HepG2 (cell line): ENCODE results near the gene CAPN9. TPM values are rescaled to one million over a fixed set of nuclear protein-coding genes. Genes with fewer than 3 reads are reported as not detected.

ENCODE experiments used
- KLF16 ChIP-seq, 2 experiments: sonication (generic) in 1 of 2; formaldehyde crosslinking in 1 of 2; IDR thresholded peaks; 2 replicates each; pipeline versions ENCODE4 v1.6.1 to v1.8.0; 2016 to 2023; ENCODE audit warnings: missing genetic modification reagents in 2 of 2, missing compliant biosample characterization in 1 of 2
- MTA3 ChIP-seq: sonication (generic); formaldehyde crosslinking; IDR thresholded peaks from 2 replicates; pipeline ENCODE4 v1.4.0; 2020; ENCODE audit warnings: missing genetic modification reagents
- RCOR2 ChIP-seq: IDR thresholded peaks from 2 replicates; pipeline ENCODE4 v1.6.1; 2016; ENCODE audit warnings: missing biosample characterization, missing genetic modification reagents
- SKI ChIP-seq: fragments of 450-650 bp; IDR thresholded peaks from one replicate; pipeline ENCODE4 v1.6.1; 2018; ENCODE audit warnings: mild to moderate bottlenecking; ENCODE audit not compliant: partially characterized antibody
- STAG1 ChIP-seq: sonication (generic); formaldehyde crosslinking; IDR thresholded peaks from 2 replicates; pipeline ENCODE4 v1.4.0; 2020; ENCODE audit warnings: missing genetic modification reagents
- ZKSCAN5 ChIP-seq: sonication (generic); formaldehyde crosslinking; IDR thresholded peaks from 2 replicates; pipeline ENCODE4 v1.5.1; 2020; ENCODE audit warnings: mild to moderate bottlenecking, missing genetic modification reagents
- ZNF232 ChIP-seq: sonication (generic); formaldehyde crosslinking; IDR thresholded peaks from 2 replicates; pipeline ENCODE4 v1.4.0; 2020; ENCODE audit warnings: missing genetic modification reagents, borderline replicate concordance
- ZNF292 ChIP-seq: sonication (generic); formaldehyde crosslinking; IDR thresholded peaks from 2 replicates; pipeline ENCODE4 v1.8.1; 2022; ENCODE audit warnings: mild to moderate bottlenecking, low read depth, missing genetic modification reagents, borderline replicate concordance
- ZNF772 ChIP-seq: sonication (generic); formaldehyde crosslinking; IDR thresholded peaks from 2 replicates; pipeline ENCODE4 v1.5.0; 2020; ENCODE audit warnings: mild to moderate bottlenecking, missing genetic modification reagents
- polyA plus RNA-seq, 8 experiments: library from polyadenylated mRNA; depleted of rRNA in 3 of 8; stranded (reverse) in 7 of 8; unstranded in 1 of 8; fragments of >200 nt; fragmentation: Illumina TruSeq in 4 of 8; extraction: Trizol in 4 of 8; gene quantifications; 2 replicates each; pipeline versions ENCODE4 v1.2.1 to v1.2.3, GENCODE V29; 2011 to 2016; ENCODE audit warnings: low read depth in 4 of 8, missing spikeins in 1 of 8, mixed read lengths in 1 of 8; ENCODE audit not compliant: insufficient read depth in 1 of 8
- total RNA-seq, 5 experiments: library from RNA; depleted of rRNA; stranded (reverse); fragments of >200 nt; fragmentation: Illumina TruSeq; extraction: Trizol; gene quantifications; 2 replicates each; pipeline ENCODE4 v1.2.3, GENCODE V29; 2016; ENCODE audit warnings: low read depth in 1 of 5
- TF ChIP-seq, protein P1 (sequence below): sonication (generic); formaldehyde crosslinking; IDR thresholded peaks from 2 replicates; pipeline ENCODE4; 2020; ENCODE audit warnings: missing genetic modification reagents, mild to moderate bottlenecking, borderline replicate concordance
- TF ChIP-seq, protein P2 (sequence below): sonication (generic); formaldehyde crosslinking; IDR thresholded peaks from 2 replicates; pipeline ENCODE4 v1.5.0; 2020; ENCODE audit warnings: mild to moderate bottlenecking, missing genetic modification reagents
- TF ChIP-seq, protein P3 (sequence below): IDR thresholded peaks from 2 replicates; pipeline ENCODE4 v1.6.1; 2016; ENCODE audit warnings: low read depth
- TF ChIP-seq, protein P4 (sequence below): sonication (generic); formaldehyde crosslinking; IDR thresholded peaks from 2 replicates; pipeline ENCODE4 v1.4.0; 2020; ENCODE audit warnings: missing genetic modification reagents
- TF ChIP-seq, protein P5 (sequence below): sonication (generic); formaldehyde crosslinking; IDR thresholded peaks from 2 replicates; pipeline ENCODE4 v1.4.0; 2020; ENCODE audit warnings: mild to moderate bottlenecking, missing genetic modification reagents
- TF ChIP-seq, protein P6 (sequence below): sonication (generic); formaldehyde crosslinking; IDR thresholded peaks from 2 replicates; pipeline ENCODE4 v1.5.0; 2020; ENCODE audit warnings: missing genetic modification reagents, mild to moderate bottlenecking, borderline replicate concordance

CAPN9 gene
- total and polyA plus RNA-seq, 2 of the 13 experiments (the other 11 are each of a cell fraction or from before 2014, with no cell fraction given) = 0.04 to 0.31 TPM

DNA sequence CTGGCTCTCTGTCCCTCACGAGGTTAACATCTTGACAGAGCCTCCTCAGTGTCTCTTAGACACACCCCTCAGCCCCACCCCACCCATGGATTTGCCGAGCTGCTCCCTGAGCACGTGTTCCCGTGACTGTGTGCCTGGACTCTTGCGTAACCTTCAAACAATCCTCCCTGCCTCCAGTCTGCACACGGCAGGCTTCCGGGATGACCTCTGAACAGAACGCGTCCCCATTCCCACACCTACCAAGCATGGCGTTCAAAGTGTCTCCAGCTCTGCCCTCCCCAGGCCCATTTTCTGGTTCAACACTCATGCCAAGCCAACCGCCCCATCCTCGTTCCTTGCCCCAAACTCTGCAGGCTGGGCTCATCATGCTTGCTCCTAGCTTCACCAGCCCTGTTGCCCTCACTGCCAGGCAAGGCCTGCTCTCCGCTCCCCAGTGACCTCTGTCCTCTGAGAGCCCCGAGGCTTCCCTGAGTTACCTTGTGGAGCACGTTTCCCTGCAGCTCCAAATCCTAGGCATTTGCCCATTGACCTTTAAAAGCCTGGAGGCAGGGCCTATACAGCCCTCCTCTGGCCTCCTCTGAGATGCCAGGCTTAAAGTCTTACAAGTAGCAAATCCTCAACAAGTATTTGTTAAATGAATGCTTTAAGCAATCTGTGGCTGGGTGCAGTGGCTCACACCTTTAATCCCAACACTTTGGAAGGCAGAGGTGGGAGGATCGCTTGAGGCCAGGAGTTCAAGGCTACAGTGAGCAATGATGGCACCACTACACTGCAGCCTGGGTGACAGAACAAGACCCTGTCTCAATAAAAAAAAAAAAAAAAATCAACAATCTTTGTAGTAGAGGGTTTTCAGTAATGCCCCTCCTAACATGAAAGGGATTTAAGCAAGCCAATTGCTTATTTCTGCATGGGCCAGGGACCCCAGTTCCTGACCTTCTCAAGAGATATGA lies 38.3 kb upstream of the CAPN9 start (continued):
- TF ChIP-seq, protein P1, sequence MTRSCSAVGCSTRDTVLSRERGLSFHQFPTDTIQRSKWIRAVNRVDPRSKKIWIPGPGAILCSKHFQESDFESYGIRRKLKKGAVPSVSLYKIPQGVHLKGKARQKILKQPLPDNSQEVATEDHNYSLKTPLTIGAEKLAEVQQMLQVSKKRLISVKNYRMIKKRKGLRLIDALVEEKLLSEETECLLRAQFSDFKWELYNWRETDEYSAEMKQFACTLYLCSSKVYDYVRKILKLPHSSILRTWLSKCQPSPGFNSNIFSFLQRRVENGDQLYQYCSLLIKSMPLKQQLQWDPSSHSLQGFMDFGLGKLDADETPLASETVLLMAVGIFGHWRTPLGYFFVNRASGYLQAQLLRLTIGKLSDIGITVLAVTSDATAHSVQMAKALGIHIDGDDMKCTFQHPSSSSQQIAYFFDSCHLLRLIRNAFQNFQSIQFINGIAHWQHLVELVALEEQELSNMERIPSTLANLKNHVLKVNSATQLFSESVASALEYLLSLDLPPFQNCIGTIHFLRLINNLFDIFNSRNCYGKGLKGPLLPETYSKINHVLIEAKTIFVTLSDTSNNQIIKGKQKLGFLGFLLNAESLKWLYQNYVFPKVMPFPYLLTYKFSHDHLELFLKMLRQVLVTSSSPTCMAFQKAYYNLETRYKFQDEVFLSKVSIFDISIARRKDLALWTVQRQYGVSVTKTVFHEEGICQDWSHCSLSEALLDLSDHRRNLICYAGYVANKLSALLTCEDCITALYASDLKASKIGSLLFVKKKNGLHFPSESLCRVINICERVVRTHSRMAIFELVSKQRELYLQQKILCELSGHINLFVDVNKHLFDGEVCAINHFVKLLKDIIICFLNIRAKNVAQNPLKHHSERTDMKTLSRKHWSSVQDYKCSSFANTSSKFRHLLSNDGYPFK (CRISPR knock-in tag) = peak; percentile 71; the same call in 1 of the 2 replicates
- TF ChIP-seq ZKSCAN5 (CRISPR knock-in tag) (no peak), RCOR2 (peak; percentile 78), STAG1 (CRISPR knock-in tag) (peak; percentile 22; the same call in 1 of the 2 replicates), SKI (peak; percentile 81), ZNF232 (CRISPR knock-in tag) (no peak), ZNF292 (CRISPR knock-in tag) (peak; percentile 78; the same call in 1 of the 2 replicates), KLF16 (CRISPR knock-in tag; IDR thresholded peaks at IDR 0.05) (peak; percentile 69 to 97; a peak in 2 of 4 replicates), ZNF772 (CRISPR knock-in tag) (peak; percentile 96), MTA3 (CRISPR knock-in tag) (no peak)
- TF ChIP-seq, protein P2, sequence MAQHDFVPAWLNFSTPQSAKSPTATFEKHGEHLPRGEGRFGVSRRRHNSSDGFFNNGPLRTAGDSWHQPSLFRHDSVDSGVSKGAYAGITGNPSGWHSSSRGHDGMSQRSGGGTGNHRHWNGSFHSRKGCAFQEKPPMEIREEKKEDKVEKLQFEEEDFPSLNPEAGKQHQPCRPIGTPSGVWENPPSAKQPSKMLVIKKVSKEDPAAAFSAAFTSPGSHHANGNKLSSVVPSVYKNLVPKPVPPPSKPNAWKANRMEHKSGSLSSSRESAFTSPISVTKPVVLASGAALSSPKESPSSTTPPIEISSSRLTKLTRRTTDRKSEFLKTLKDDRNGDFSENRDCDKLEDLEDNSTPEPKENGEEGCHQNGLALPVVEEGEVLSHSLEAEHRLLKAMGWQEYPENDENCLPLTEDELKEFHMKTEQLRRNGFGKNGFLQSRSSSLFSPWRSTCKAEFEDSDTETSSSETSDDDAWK (CRISPR knock-in tag) = no peak
- TF ChIP-seq, protein P3, sequence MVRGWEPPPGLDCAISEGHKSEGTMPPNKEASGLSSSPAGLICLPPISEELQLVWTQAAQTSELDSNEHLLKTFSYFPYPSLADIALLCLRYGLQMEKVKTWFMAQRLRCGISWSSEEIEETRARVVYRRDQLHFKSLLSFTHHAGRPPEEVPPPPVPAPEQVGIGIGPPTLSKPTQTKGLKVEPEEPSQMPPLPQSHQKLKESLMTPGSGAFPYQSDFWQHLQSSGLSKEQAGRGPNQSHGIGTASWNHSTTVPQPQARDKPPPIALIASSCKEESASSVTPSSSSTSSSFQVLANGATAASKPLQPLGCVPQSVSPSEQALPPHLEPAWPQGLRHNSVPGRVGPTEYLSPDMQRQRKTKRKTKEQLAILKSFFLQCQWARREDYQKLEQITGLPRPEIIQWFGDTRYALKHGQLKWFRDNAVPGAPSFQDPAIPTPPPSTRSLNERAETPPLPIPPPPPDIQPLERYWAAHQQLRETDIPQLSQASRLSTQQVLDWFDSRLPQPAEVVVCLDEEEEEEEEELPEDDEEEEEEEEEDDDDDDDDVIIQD (CRISPR knock-in tag) = peak; percentile 82
- TF ChIP-seq, protein P4, sequence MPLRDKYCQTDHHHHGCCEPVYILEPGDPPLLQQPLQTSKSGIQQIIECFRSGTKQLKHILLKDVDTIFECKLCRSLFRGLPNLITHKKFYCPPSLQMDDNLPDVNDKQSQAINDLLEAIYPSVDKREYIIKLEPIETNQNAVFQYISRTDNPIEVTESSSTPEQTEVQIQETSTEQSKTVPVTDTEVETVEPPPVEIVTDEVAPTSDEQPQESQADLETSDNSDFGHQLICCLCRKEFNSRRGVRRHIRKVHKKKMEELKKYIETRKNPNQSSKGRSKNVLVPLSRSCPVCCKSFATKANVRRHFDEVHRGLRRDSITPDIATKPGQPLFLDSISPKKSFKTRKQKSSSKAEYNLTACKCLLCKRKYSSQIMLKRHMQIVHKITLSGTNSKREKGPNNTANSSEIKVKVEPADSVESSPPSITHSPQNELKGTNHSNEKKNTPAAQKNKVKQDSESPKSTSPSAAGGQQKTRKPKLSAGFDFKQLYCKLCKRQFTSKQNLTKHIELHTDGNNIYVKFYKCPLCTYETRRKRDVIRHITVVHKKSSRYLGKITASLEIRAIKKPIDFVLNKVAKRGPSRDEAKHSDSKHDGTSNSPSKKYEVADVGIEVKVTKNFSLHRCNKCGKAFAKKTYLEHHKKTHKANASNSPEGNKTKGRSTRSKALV (CRISPR knock-in tag) = no peak
- TF ChIP-seq, protein P5, sequence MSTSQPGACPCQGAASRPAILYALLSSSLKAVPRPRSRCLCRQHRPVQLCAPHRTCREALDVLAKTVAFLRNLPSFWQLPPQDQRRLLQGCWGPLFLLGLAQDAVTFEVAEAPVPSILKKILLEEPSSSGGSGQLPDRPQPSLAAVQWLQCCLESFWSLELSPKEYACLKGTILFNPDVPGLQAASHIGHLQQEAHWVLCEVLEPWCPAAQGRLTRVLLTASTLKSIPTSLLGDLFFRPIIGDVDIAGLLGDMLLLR (CRISPR knock-in tag) = peak; percentile 95
- TF ChIP-seq, protein P6, sequence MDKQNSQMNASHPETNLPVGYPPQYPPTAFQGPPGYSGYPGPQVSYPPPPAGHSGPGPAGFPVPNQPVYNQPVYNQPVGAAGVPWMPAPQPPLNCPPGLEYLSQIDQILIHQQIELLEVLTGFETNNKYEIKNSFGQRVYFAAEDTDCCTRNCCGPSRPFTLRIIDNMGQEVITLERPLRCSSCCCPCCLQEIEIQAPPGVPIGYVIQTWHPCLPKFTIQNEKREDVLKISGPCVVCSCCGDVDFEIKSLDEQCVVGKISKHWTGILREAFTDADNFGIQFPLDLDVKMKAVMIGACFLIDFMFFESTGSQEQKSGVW (CRISPR knock-in tag) = no peak
